ENCODE measurements around the gene OR52K2.
"Not testable (repeated sequence)": the region's sequence is repeated elsewhere in the genome, so short reads cannot be mapped to it uniquely, and the experiment has no call there.

Gene OR52K2

GRCh38 chr11:4448995-4449394 is at the start of gene OR52K2:
Gene OR52K2 (plus strand): TSS chr11:4449295. CDS start chr11:4449340, 45 bp downstream.
- DNase-seq: no peak

- not testable (repeated sequence) for DNase-seq
Observed at GRCh38 chr11:4406206-4406605, 42.9 kb upstream of the OR52K2 start.

GRCh38 chr11:4416306-4416705 is 32.8 kb upstream of the OR52K2 start:
- no peak for DNase-seq

GRCh38 chr11:4416816-4417215 is 32.3 kb upstream of the OR52K2 start:
- DNase-seq: no peak

- DNase-seq: no peak
Observed at GRCh38 chr11:4418403-4418802, 30.7 kb upstream of the OR52K2 start.

- no peak for DNase-seq
Observed at GRCh38 chr11:4430051-4430450, 19.0 kb upstream of the OR52K2 start.

GRCh38 chr11:4433856-4434255 is 15.2 kb upstream of the OR52K2 start:
- no peak for DNase-seq

GRCh38 chr11:4436411-4436810 is 12.7 kb upstream of the OR52K2 start:
- DNase-seq: no peak

- no peak for DNase-seq
Observed at GRCh38 chr11:4441515-4441914, 7.6 kb upstream of the OR52K2 start.

GRCh38 chr11:4443232-4443891 is 5.7 kb upstream of the OR52K2 start:
- no peak for DNase-seq

GRCh38 chr11:4453118-4453517 is 4.0 kb downstream of the OR52K2 start:
- DNase-seq: no peak

- no peak for DNase-seq
Observed at GRCh38 chr11:4454021-4454420, 4.9 kb downstream of the OR52K2 start.

GRCh38 chr11:4455419-4455818 is 6.3 kb downstream of the OR52K2 start:
- no peak for DNase-seq

GRCh38 chr11:4459500-4459899 is 10.4 kb downstream of the OR52K2 start:
- no peak for DNase-seq

GRCh38 chr11:4460151-4460550 is 11.1 kb downstream of the OR52K2 start:
- no peak for DNase-seq

GRCh38 chr11:4464216-4465159 is 15.4 kb downstream of the OR52K2 start:
- DNase-seq: no peak

GRCh38 chr11:4465407-4465806 is 16.3 kb downstream of the OR52K2 start:
- no peak for DNase-seq

GRCh38 chr11:4466131-4466870 is 17.2 kb downstream of the OR52K2 start:
- no peak for DNase-seq

GRCh38 chr11:4466871-4467442 is 17.9 kb downstream of the OR52K2 start:
- no peak for DNase-seq

- DNase-seq: no peak
Observed at GRCh38 chr11:4467811-4468606, 18.9 kb downstream of the OR52K2 start.

- no peak for DNase-seq
Observed at GRCh38 chr11:4479644-4480043, 30.5 kb downstream of the OR52K2 start.

GRCh38 chr11:4480577-4481239 is 31.6 kb downstream of the OR52K2 start:
- no peak for DNase-seq
